GM19452 (cell line): ENCODE measurements around the gene RBM20.
"Not testable (repeated sequence)": the region's sequence is repeated elsewhere in the genome, so short reads cannot be mapped to it uniquely, and the experiment has no call there.

Source experiments
- ATAC-seq: cut with Tn5 transposase; IDR thresholded peaks from one replicate; pipeline ENCODE4 v1.9.1; 2021; ENCODE audit not compliant: unreplicated experiment

Gene RBM20

DNA sequence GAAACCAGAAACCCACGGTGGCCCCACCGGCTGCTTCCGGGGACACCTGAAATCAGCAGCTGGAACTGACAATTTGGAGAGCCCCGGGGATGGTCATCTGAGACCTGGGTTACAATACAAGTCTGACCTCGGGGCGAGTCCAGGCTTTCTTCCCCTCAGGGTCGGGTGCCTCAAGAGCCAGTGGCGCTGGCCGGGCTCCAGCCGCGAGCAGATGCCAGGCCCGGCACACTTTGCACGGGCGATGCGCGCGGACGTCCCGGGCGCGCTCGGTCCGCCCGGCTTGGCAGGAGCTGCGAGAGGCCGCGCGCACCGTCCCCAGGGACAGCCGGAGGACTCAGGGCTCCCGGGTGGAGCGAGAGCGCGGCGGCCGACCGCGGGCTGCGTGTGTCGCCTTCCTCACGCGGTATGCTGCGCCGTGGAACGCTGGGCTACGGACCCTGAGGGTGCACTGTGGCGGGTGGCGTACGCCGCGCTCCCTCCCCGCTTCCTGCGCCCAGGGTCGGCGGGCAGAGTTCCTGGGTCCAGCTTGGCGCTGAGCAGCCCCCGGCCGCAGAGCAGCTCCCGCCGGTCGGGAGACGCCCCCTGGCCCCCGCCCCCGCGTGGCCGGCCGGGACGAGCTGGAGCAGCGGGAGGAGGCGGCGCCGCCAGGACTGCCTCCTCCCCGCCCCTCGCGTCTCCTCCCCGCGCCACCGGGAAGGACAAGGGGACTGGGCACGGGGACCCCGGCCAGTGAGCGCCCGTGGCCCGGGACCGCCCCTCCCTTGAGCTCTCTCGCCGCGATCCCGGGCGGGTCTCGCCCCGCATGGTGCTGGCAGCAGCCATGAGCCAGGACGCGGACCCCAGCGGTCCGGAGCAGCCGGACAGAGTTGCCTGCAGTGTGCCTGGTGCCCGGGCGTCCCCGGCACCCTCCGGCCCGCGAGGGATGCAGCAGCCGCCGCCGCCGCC, at the start of gene RBM20:
Gene RBM20 (plus strand): TSS at position 684 of the 945 bp plus-strand sequence. CDS start 119 bp downstream, at position 803.
- no peak for ATAC-seq

- ATAC-seq = no peak
Measured at GRCh38 chr10:110597476-110597875, 46.7 kb upstream of the RBM20 start.

DNA sequence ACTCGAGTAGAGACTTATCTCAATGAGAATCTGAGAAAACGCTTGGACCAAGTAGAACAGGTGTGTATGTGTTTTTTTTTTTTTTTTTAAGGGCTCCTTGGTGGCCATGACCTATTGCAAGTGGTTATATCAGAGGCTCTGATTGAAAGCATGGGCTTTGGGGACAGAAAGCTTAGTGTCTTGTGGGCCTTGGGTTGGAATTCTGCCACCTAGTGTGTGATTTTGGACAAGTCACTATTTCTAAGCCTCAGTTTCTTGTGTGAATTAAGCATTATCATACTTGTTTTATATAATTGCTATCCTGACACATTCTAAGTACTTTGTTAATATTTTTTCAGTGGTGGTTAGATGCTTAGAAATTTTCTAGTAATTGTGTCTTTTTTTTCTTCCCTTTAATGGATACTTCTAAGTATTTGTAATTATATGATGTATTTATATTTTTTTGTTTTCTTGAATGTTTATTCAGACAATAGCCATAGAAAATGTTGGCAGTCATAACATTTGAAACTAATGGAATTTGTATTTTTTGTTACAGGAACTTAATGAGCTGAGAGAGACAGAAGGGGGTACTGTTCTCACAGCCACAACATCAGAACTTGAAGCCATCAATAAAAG, 43.5 kb upstream of the RBM20 start:
- no peak for ATAC-seq

- ATAC-seq = no peak
Measured at GRCh38 chr10:110601581-110601980, 42.6 kb upstream of the RBM20 start.

- no peak for ATAC-seq
Measured at GRCh38 chr10:110608087-110608486, 36.0 kb upstream of the RBM20 start.

- ATAC-seq = no peak
Measured at GRCh38 chr10:110609605-110610004, 34.5 kb upstream of the RBM20 start.

DNA sequence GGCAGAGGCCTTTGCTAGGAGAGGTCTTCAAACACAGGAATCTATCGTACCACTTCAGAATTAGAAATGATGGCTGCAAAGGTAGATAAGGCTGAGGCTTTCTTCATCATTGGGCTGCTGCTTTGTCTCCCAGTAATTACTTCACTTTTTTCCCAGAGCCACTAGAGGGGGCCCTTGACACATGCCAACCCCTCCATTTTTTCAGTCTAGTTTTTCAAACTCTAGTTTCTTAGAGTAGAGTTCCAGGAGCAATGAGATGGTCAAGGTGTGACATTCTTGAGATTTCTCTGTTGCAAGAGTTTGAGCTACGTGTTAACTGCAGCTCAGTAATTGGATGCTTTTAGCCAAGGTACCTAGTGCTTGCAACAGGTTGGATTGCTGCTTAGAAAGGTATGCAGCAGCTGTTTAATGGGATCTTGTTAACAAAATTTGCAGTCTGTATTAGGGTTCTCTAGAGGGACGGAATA, 33.8 kb upstream of the RBM20 start:
- no peak for ATAC-seq

DNA sequence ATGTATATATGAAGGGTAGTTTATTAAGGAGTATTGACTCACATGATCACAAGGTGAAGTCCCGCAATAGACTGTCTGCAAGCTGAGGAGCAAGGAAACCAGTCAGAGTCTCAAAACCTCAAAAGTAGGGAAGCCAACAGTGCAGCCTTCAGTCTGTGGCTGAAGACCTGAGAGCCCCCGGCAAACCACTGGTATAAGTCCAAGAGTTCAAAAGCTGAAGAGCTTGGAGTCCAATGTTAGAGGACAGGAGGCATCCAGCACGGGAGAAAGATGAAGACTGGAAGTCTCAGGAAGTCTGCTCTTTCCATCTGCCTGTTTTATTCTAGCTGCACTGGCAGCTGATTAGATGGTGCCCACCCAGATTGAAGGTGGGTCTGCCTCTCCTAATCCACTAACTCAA, 33.4 kb upstream of the RBM20 start:
- ATAC-seq = not testable (repeated sequence)

DNA sequence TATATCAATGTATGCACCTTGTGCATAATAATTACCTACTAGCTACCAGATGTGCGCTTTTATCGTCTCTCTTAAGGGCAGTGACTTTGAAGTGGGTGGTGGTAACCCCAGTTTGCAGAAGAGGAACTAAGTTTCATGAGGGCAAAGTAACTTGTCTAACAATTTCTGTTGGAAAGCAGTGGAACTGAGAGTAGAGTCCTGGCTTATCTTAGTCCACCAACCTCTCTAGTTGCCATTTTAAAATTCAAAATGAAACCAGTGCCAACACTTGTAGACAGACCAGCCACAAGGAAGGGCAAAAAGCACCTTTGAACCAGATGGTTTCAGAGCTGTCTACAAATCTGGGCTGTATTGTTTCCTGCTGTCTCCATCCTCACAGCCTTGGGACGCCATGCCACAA, 32.0 kb upstream of the RBM20 start:
- ATAC-seq = peak; percentile 36

DNA sequence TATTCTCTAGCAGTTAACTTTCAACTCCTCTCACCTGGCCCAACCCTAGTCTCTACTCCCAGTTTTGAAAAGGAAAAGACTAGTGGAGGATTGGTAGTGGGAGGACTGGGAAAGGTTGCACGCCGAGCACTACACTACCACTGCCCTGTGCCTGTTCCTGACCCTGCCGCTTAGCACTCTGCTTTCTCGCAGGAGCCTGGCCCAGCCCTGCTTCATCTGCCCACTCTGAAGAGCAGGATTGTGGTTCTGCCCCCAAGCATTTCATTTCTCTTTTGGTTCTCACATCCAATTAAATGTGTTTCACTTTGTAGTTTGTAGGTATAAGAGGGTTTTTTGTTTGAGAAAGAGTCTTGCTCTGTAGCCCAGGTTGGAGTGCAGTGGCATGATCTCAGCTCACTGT, 31.5 kb upstream of the RBM20 start:
- no peak for ATAC-seq

- no peak for ATAC-seq
Measured at GRCh38 chr10:110613341-110613995, 30.7 kb upstream of the RBM20 start.

- peak; percentile 39 for ATAC-seq
Measured at GRCh38 chr10:110613996-110614495, 30.1 kb upstream of the RBM20 start.

DNA sequence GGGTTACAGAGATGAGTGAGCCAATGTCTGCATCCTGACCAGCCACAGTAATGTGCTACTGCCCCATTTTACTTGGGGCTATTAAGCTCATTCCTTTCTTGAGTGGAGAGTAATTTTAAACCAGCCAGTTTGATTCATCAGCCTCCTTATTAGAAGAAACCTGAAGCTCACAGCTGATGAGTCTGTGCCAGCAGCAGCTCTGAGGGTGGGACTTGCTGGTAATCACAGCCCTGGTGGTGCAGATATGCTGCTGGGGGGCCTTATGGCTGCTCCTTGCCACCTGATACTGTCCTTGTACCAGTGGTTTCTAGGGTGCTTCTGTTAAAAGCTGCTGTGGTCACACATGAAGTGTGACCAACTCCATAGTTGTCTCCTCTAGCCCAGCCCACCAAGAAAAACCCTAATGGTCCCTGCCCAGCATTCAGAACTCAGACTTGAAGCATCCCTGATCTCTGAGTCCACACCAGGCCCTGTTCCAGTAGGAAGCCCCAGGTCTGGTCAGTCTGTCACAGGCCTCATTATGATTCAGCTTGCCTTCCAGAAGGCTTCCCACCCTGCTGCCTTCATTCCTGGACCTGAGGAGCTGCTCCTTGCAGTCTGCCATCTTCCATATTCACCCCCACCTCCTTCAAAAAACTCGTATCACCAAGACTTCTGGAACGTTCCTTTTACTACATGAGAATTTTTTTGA, 28.9 kb upstream of the RBM20 start:
- ATAC-seq = no peak

DNA sequence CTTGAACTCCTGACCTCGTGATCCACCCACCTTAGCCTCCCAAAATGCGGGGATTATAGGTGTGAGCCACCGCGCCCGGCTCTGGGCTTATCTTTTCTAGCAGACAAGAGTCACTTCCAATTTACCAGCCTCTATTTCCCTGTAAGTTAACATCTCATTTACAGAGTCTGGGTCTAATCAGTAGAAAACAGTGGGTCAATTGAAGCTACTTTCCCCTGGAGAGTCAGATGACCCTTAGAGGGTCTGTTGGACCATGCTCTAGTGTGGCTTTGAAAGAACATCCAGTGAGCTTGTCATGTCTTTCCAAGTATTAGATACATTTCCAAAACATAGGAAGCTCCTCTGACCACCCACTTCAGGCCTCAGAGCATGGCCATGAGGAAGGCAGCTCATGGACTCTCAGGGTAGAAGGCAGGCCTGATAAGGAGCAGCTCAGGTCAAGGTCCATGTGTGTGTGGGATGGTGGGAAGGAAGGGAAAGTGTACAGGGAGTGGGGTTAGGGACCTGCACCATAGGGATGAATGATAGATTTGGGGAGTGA, 27.6 kb upstream of the RBM20 start:
- no peak for ATAC-seq

GRCh38 chr10:110617425-110618229, 26.5 kb upstream of the RBM20 start:
- no peak for ATAC-seq

DNA sequence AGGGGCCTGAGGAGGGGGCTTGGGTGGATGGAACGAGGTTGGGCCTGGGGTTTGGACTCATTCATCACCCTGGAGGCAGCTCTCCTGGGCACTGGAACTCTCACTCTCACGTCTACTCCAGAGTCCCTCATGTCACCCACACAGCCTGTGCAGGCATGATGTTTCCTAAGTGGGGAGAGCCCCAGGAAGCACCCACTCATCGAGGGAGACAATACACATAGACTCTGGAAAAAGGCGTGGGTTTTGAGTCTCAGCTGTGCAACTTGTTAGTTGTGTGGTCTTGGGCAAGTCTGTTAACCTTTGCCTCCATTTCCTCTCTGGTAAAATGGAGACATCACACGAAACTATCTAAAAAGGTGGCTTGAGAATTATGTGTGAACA, 25.9 kb upstream of the RBM20 start:
- no peak for ATAC-seq

GRCh38 chr10:110619514-110620397, 24.4 kb upstream of the RBM20 start:
- no peak for ATAC-seq

DNA sequence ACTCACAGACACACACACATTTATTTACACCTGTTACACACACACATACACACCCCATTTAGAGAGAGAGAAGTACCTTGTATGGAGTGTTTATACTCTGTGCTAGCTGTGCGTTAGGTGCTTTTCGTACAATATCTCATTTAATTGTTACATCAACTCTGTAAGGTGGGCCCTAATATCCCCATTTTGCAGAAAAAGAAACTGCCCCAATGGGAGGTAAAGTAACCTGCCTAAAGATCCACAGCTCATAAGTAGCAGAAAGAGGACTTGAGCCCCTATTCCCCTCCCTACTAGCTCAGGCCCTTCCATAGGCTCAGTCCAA, 23.8 kb upstream of the RBM20 start:
- no peak for ATAC-seq

DNA sequence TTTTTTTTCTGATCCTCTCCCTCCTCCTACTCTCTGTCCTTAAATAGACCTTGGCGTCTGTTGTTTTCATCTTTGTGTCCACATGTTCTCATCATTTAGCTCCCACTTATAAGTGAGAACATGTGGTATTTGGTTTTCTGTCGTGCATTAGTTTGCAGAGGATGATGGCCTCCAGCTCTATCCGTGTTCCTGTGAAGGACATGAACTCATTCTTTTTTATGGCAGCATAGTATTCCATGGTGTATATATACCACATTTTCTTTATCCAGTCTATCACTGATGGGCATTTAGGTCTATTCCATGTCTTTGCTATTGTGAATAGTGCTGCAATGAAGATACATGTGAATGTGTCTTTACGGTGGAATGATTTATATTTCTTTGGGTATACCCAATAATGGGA, 20.8 kb upstream of the RBM20 start:
- not testable (repeated sequence) for ATAC-seq
